ENCODE data around the gene PLXNA3. TPM values are rescaled to one million over a fixed set of nuclear protein-coding genes. Genes with fewer than 3 reads are reported as not detected.
A peak's percentile ranks its signal among the peaks of the same experiment; 100 is the strongest.

The PLXNA3 gene
- total RNA-seq, 4 donors from 2014 or later: 9.7 to 16.9 (median 11.3) TPM

GRCh38 chrX:154513716-154514115 is 55.6 kb downstream of the PLXNA3 start:
- ATAC-seq (ENCODE audit: low FRiP score) (no peak), DNase-seq (ENCODE audit: low spot score) (no peak)
- TF ChIP-seq CTCF (IDR thresholded peaks at IDR 0.05): no peak

- no peak for TF ChIP-seq CTCF (IDR thresholded peaks at IDR 0.05)
- DNase-seq (ENCODE audit: low spot score) (no peak), ATAC-seq (ENCODE audit: low FRiP score) (peak; percentile 6)
Measured at GRCh38 chrX:154515090-154515965, 57.2 kb downstream of the PLXNA3 start.

GRCh38 chrX:154515966-154516655 is 58.0 kb downstream of the PLXNA3 start, which contains the start of gene FAM3A:
FAM3A (minus strand) TSS chrX:154516232; CDS start chrX:154515772, 460 bp downstream.
- no peak for TF ChIP-seq CTCF (IDR thresholded peaks at IDR 0.05)
- peak; percentile 92 for ATAC-seq (ENCODE audit: low FRiP score)

GRCh38 chrX:154516656-154517100 is 58.6 kb downstream of the PLXNA3 start:
- ATAC-seq (ENCODE audit: low FRiP score) (peak; percentile 55), DNase-seq (ENCODE audit: low spot score) (no peak)
- TF ChIP-seq CTCF (IDR thresholded peaks at IDR 0.05): no peak

More at GRCh38 chrX:154515966-154516655, 58.0 kb downstream of the PLXNA3 start, which contains the start of gene FAM3A:
- DNase-seq (ENCODE audit: low spot score): peak; percentile 46

- TF ChIP-seq CTCF (IDR thresholded peaks at IDR 0.05): no peak
- ATAC-seq (ENCODE audit: low FRiP score): no peak
Measured at GRCh38 chrX:154517101-154517781, 59.2 kb downstream of the PLXNA3 start.

GRCh38 chrX:154519389-154519788 is 61.3 kb downstream of the PLXNA3 start:
- DNase-seq (ENCODE audit: low spot score): no peak
- TF ChIP-seq CTCF (IDR thresholded peaks at IDR 0.05): no peak

More at GRCh38 chrX:154517101-154517781, 59.2 kb downstream of the PLXNA3 start:
- no peak for DNase-seq (ENCODE audit: low spot score)

More at GRCh38 chrX:154519389-154519788, 61.3 kb downstream of the PLXNA3 start:
- no peak for ATAC-seq (ENCODE audit: low FRiP score)

Data from omental fat pad (tissue), 4 donors.